ENCODE data around the gene EP300.

The EP300 gene

GRCh38 chr22:41222846-41223507 lies 130.6 kb downstream of the EP300 start:
- no peak overlapping the region for H3K4me3 ChIP-seq
- H3K9ac ChIP-seq (ENCODE audit: insufficient read length) = no peak overlapping the region
- DNase-seq (ENCODE audit: low read depth, low spot score) = no peak
- no peaks in the 10 kb centered on the region for H3K9me3 ChIP-seq (ENCODE audit: low read depth, low read length)
- H3K27ac ChIP-seq = no peak overlapping the region
- TF ChIP-seq FOXP2 (optimal IDR thresholded peaks at IDR 0.05; ENCODE audit: control extremely low read depth, extremely low read length, insufficient read depth) = no peak
- no peak for TF ChIP-seq POLR2AphosphoS5 (IDR thresholded peaks at IDR 0.05; ENCODE audit: borderline replicate concordance, low read depth, low read length)
- no peak for TF ChIP-seq EZH2 (IDR thresholded peaks at IDR 0.05)
- peaks cover 18% of the 10 kb centered on the region; the same call in 1 of the 2 replicates for H3K36me3 ChIP-seq (ENCODE audit: insufficient read depth, low read length)

DNA sequence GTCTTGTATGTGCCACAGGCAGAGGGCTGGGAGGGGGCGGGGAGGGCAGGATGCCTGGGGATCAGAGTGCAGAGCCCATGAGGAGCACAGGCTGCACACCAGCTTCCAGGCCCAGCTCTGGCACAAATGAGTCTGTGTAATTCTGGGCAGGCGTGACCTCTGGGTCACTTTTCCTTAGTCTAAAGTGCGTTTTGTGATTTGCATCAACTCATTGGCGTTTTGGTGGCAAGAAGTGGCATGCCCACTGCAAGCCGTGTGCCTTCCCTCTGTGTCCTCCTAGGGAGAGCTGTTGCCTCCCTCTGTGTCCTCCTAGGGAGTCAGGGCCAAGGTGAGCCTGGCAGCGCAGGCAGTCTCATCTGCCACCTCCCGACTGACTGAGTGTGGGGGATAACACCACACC lies 131.1 kb downstream of the EP300 start:
- H3K36me3 ChIP-seq (ENCODE audit: insufficient read depth, low read length) = peaks cover 18% of the 10 kb centered on the region; the same call in 1 of the 2 replicates
- H3K9me3 ChIP-seq (ENCODE audit: low read depth, low read length) = no peaks in the 10 kb centered on the region
- H3K9ac ChIP-seq (ENCODE audit: insufficient read length) = no peak overlapping the region
- H3K4me3 ChIP-seq = no peak overlapping the region
- DNase-seq (ENCODE audit: low read depth, low spot score) = no peak
- no peak overlapping the region for H3K27ac ChIP-seq
- TF ChIP-seq EZH2 (IDR thresholded peaks at IDR 0.05) = no peak
- no peak for TF ChIP-seq FOXP2 (optimal IDR thresholded peaks at IDR 0.05; ENCODE audit: control extremely low read depth, extremely low read length, insufficient read depth)
- TF ChIP-seq POLR2AphosphoS5 (IDR thresholded peaks at IDR 0.05; ENCODE audit: borderline replicate concordance, low read depth, low read length) = no peak

GRCh38 chr22:41226723-41227655 lies 134.6 kb downstream of the EP300 start:
- Histone ChIP-seq H3K9ac (ENCODE audit: insufficient read length) (no peak overlapping the region), H3K4me3 (no peak overlapping the region), H3K36me3 (ENCODE audit: insufficient read depth, low read length) (peaks cover 10% of the 10 kb centered on the region; the same call in 1 of the 2 replicates), H3K9me3 (ENCODE audit: low read depth, low read length) (no peaks in the 10 kb centered on the region), H3K27ac (no peak overlapping the region)
- DNase-seq (ENCODE audit: low read depth, low spot score) = no peak
- TF ChIP-seq EZH2 (IDR thresholded peaks at IDR 0.05) (no peak), FOXP2 (optimal IDR thresholded peaks at IDR 0.05; ENCODE audit: control extremely low read depth, extremely low read length, insufficient read depth) (no peak), POLR2AphosphoS5 (IDR thresholded peaks at IDR 0.05; ENCODE audit: borderline replicate concordance, low read depth, low read length) (no peak)

DNA sequence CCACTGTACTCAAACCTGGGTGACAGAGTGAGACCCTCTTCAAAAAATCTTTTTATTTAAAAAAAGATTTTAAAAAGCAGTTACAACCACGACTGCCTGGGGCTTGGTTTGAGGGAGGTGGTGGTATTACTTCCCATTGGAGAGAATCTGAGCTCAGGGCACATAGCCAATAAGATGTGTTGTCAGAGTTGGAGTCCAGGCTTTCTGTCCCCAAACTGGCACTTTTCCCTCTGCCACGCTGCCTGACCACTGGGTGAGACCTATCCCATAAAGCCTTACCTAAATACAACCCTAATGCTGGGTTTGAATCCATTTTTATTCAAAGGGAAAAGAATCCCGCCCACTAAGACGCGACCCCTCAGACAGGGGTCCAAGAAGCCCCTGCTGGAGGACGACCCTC lies 136.8 kb downstream of the EP300 start:
- Histone ChIP-seq H3K27ac (no peak overlapping the region), H3K9me3 (ENCODE audit: low read depth, low read length) (no peaks in the 10 kb centered on the region), H3K4me3 (no peak overlapping the region), H3K9ac (ENCODE audit: insufficient read length) (no peak overlapping the region), H3K36me3 (ENCODE audit: insufficient read depth, low read length) (peaks cover 5% of the 10 kb centered on the region; the same call in 1 of the 2 replicates)
- TF ChIP-seq FOXP2 (optimal IDR thresholded peaks at IDR 0.05; ENCODE audit: control extremely low read depth, extremely low read length, insufficient read depth) = no peak
- TF ChIP-seq POLR2AphosphoS5 (IDR thresholded peaks at IDR 0.05; ENCODE audit: borderline replicate concordance, low read depth, low read length) = no peak
- no peak for TF ChIP-seq EZH2 (IDR thresholded peaks at IDR 0.05)
- no peak for DNase-seq (ENCODE audit: low read depth, low spot score)

All from SK-N-MC (cell line).